IPS-NIHi7 (cell line): ENCODE results near the gene KCNK4.

Source experiments
- DNase-seq: peaks from one replicate; pipeline ENCODE4 v3.0.0; 2012; ENCODE audit warnings: mixed read lengths; ENCODE audit errors: extremely low spot score

The KCNK4 gene

GRCh38 chr11:64324692-64325469 lies 33.8 kb downstream of the KCNK4 start:
- DNase-seq, result no peak

GRCh38 chr11:64327375-64327774 lies 36.3 kb downstream of the KCNK4 start:
- DNase-seq, result no peak

GRCh38 chr11:64327993-64328392 lies 36.9 kb downstream of the KCNK4 start:
- no peak for DNase-seq

- DNase-seq, result no peak
Observed at GRCh38 chr11:64330888-64331287, 39.8 kb downstream of the KCNK4 start.

- DNase-seq, result peak; percentile 66
Observed at GRCh38 chr11:64331569-64332371, 40.7 kb downstream of the KCNK4 start.

- no peak for DNase-seq
Observed at GRCh38 chr11:64333556-64333955, 42.5 kb downstream of the KCNK4 start.

- peak; percentile 73 for DNase-seq
Observed at GRCh38 chr11:64334764-64335735, 43.9 kb downstream of the KCNK4 start.

- no peak for DNase-seq
Observed at GRCh38 chr11:64337538-64338249, 46.6 kb downstream of the KCNK4 start.

GRCh38 chr11:64338716-64339115 lies 47.6 kb downstream of the KCNK4 start:
- DNase-seq, result no peak

- no peak for DNase-seq
Observed at GRCh38 chr11:64339286-64339685, 48.2 kb downstream of the KCNK4 start.

GRCh38 chr11:64339754-64340408 lies 48.8 kb downstream of the KCNK4 start, which contains the start of gene CCDC88B:
TSS of gene CCDC88B (plus strand) at chr11:64340204. CDS start at chr11:64340267, 63 bp downstream.
- no peak for DNase-seq

GRCh38 chr11:64340671-64341335 lies 49.7 kb downstream of the KCNK4 start:
- DNase-seq, result peak; percentile 87

- no peak for DNase-seq
Observed at GRCh38 chr11:64341429-64341828, 50.3 kb downstream of the KCNK4 start.

GRCh38 chr11:64341851-64342791 lies 51.0 kb downstream of the KCNK4 start:
- DNase-seq, result peak; percentile 93

GRCh38 chr11:64342869-64343745 lies 52.0 kb downstream of the KCNK4 start:
- peak; percentile 73 for DNase-seq

- DNase-seq, result peak; percentile 56
Observed at GRCh38 chr11:64343767-64344559, 52.9 kb downstream of the KCNK4 start.

- DNase-seq, result no peak
Observed at GRCh38 chr11:64344787-64345186, 53.7 kb downstream of the KCNK4 start.
